Endothelial cell of umbilical vein (primary cell): Measurements from ENCODE around the gene TRAPPC3L.

Experiments
- CTCF ChIP-seq, 2 donors: IDR thresholded peaks; 1 replicate in 1 of 2; 2 replicates in 1 of 2; pipeline ENCODE4 v1.5.1; 2011; ENCODE audit warnings: low read length in 2 of 2, mild to moderate bottlenecking in 2 of 2, moderate library complexity in 2 of 2, control low read depth in 1 of 2, inconsistent platforms in 1 of 2, low read depth in 1 of 2; ENCODE audit not compliant: insufficient read depth in 1 of 2; ENCODE audit errors: extremely low read depth in 1 of 2
- JUN ChIP-seq: IDR thresholded peaks from 2 replicates; pipeline ENCODE4 v1.6.1; 2011; ENCODE audit warnings: borderline replicate concordance, low read depth; ENCODE audit not compliant: insufficient read length, insufficient read depth
- POLR2A ChIP-seq: IDR thresholded peaks from 2 replicates; pipeline ENCODE4 v1.6.1; 2012; ENCODE audit warnings: low read depth, mild to moderate bottlenecking, control low read depth, low read length
- POLR2AphosphoS5 ChIP-seq: IDR thresholded peaks from 2 replicates; pipeline ENCODE4 v1.6.1; 2012; ENCODE audit warnings: low read depth, mild to moderate bottlenecking, control low read depth, low read length, moderate library complexity; ENCODE audit not compliant: insufficient read depth

GRCh38 chr6:116515141-116515540, 30.3 kb downstream of the TRAPPC3L start:
- TF ChIP-seq JUN (no peak), CTCF (IDR thresholded peaks at IDR 0.05; ENCODE audit: extremely low read depth in 1 of 2, insufficient read depth in 1 of 2, low read depth in 1 of 2, low read length in 2 of 2) (no peak), POLR2A (no peak), POLR2AphosphoS5 (no peak)
